Measurements from ENCODE around the gene GGACT.
"Not testable (repeated sequence)": the region's sequence is repeated elsewhere in the genome, so short reads cannot be mapped to it uniquely, and the experiment has no call there.

Gene GGACT

DNA sequence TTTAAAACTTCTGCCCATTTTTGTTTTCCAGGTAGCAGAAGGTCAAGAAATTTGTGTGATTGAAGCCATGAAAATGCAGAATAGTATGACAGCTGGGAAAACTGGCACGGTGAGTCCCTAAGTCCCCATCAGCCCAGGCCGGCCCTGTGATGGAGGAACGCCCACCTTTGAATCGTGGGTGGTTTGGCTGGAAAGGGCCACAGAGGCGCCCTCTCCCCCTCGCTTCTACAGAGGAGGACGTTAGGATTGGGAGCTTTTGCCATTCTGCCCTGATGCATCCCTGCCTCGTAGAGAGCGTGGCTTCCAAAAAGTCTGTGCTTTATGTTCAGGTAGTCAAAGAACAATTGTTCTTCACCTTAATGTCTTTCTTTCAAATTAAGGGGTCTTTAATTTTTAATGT lies 60.9 kb downstream of the GGACT start:
- no peak overlapping the region for H3K4me3 ChIP-seq
- no peak overlapping the region for H3K27ac ChIP-seq
- no peak for DNase-seq (ENCODE audit: low spot score)
- TF ChIP-seq, protein P1, sequence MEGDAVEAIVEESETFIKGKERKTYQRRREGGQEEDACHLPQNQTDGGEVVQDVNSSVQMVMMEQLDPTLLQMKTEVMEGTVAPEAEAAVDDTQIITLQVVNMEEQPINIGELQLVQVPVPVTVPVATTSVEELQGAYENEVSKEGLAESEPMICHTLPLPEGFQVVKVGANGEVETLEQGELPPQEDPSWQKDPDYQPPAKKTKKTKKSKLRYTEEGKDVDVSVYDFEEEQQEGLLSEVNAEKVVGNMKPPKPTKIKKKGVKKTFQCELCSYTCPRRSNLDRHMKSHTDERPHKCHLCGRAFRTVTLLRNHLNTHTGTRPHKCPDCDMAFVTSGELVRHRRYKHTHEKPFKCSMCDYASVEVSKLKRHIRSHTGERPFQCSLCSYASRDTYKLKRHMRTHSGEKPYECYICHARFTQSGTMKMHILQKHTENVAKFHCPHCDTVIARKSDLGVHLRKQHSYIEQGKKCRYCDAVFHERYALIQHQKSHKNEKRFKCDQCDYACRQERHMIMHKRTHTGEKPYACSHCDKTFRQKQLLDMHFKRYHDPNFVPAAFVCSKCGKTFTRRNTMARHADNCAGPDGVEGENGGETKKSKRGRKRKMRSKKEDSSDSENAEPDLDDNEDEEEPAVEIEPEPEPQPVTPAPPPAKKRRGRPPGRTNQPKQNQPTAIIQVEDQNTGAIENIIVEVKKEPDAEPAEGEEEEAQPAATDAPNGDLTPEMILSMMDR (IDR thresholded peaks at IDR 0.05): no peak

DNA sequence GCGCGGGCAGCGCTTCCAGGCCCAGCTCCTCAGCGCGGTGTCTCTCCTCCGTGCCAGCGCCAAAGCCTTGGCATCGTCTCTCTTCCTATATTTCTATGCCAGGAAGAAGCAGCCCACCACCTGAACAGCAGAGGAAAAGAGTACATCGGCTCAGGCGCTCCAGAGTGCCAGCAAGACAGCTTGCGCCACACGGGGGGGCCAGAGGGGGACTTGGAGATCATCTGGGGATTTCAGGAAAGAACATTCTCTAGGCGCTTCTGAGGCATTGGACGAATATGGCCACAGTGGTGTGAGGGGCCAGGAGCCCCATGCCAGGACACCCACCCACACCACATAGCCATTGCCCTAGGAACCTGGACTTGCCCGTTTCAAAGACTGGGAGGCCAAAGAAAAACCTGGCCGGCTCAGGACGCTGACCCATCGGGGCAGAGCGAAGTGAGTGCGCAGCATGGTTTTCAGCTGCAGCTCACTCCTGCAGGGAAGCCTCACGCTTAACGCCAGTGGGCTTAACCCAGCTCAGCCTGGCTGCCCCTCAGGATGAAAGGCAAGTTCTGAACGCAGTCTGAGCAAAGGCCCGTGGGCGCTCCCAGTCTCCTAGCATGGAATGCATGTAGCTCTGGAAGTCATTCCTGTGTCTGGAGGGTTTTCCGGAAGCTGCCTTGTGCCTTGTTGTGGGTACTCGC lies 62.1 kb downstream of the GGACT start:
- DNase-seq (ENCODE audit: low spot score): peak; percentile 62
- TF ChIP-seq, protein P1 (IDR thresholded peaks at IDR 0.05): no peak
- Histone ChIP-seq H3K4me3 (no peak overlapping the region), H3K27ac (no peak overlapping the region)

DNA sequence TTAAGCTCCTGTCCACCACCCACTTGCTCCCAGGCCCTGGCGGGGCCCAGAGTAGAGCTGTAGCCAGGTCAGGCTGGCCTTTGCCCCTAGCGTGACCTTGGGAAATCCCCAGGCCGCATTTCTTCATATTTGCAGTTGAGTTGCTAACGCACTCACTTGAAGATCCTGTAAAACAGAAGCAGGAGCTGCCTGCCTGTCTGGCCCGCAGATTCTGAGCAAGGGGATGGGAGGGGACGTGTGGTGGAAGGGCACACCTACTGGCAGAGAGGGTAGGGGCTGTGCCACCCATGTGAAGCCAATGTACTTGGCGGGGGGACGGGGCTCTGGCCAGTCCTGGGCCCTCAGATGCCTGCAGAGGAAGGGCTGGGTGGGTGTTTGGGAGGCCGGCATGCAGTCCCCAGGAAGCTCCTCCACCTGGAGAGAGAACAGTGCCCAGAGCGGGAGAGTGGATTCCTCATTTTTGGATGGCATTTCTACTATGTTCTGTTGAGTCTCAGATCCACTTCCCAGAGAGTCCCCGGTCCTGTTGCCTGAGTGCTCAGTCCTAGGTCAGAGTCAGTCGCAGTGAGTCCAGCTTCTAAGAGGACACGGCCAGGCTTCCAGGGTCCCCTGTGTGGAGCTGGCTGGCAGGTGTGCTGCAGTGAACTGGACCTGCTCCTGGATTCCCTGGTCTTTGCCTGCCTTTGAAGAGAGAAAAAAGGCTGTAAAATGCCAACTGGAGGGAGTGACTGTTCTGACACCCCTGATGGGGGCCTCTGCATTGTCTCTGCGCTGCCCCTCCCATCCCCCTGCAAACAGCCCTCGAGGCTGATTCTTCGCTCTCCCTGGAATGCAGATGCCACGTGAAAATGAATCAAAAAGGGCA lies 62.9 kb downstream of the GGACT start:
- DNase-seq (ENCODE audit: low spot score): peak; percentile 64
- TF ChIP-seq, protein P1 (IDR thresholded peaks at IDR 0.05): no peak
- H3K27ac ChIP-seq: no peak overlapping the region
- H3K4me3 ChIP-seq: no peak overlapping the region

DNA sequence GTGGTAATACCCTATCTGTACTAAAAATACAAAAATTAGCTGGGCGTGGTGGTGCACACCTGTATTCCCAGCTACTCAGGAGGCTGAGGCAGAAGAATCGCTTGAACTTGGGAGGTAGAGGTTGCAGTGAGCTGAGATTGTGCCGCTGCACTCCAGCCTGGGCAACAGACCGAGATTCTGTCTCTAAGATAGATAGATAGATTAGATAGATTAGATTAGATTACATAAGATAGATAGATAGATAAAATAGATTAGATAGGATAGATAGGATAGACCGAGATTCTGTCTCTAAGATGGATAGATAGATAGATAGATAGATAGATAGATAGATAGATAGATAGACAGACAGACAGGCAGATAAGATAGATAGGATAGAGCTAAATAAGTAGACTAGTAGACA lies 63.9 kb downstream of the GGACT start:
- not testable (repeated sequence) for H3K4me3 ChIP-seq; H3K27ac ChIP-seq; DNase-seq (ENCODE audit: low spot score)

DNA sequence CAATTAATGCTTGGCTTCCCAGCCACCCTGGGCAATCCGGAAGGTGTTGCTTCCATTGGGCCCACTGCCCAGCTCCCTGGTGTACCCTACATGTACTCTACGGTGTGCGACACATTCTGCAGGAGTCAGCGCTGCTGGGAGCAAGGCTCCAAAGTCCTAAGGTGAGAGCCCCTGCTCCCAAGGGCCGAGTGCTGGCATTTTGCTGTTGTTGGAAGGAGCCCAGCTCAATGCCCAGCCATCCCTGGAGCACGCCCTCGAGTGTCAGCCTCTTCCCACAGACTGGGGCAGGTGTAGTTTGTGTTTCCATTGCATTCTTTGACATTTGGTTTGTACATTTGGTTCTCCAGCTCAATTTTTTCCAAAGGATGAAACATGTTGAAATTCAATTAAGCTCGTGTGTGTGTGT lies 64.6 kb downstream of the GGACT start:
- TF ChIP-seq, protein P1 (IDR thresholded peaks at IDR 0.05): no peak
- H3K27ac ChIP-seq: no peak overlapping the region
- H3K4me3 ChIP-seq: no peak overlapping the region
- DNase-seq (ENCODE audit: low spot score): peak; percentile 46

DNA sequence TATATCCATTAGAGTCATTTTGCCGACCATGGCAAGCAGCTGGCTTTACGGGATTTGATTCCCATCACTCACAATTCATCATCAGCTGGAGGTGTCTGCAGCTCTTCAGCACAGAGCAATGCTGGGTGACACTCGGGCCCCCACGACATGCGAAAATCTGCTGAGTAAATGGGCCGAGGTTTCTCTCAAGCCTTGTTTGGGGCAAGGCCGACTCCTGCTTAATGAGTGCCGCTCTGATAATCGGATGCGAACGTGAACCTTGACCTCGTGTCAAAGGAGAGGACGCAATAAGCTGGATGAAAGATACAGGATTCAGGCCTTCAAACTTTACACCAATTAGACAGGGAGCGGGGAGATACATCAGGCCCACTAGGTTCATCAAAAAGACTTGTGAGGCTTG lies 65.2 kb downstream of the GGACT start:
- H3K27ac ChIP-seq: no peak overlapping the region
- TF ChIP-seq, protein P1 (IDR thresholded peaks at IDR 0.05): no peak
- peak; percentile 33 for DNase-seq (ENCODE audit: low spot score)

DNA sequence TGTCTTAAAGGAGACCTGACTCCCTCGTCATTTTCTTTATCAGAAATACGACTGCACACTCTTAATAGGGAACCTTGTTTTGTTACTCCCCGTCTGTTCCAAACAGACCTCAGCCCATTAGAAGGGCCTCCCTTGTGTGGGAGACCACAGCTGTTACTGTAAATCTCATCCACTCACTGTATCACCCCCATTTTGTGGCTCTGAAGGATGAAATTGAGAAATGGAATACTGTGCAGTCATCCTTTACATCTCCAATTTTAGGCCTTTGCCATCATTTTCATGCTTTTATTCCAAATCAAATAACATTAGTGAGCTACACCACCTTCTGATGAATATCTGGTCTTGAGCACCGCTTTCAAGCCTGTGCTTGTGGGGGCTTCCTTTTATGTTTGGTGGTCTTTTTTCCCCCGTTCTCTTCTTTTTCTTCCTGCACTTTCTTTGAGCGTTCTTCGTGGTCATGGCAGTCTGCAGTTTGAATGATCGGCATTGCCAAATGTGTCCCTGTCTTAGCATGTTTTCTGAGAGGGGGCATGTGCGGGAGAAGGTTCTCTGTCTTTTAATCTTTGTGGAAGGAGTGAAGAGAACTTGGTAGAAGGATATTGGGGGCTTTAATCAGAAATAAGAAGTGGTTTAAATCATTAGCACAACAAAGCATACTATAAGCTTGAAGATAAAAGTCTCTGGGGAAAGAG lies 65.8 kb downstream of the GGACT start:
- Histone ChIP-seq H3K27ac (no peak overlapping the region), H3K4me3 (no peak overlapping the region)
- no peak for DNase-seq (ENCODE audit: low spot score)
- TF ChIP-seq, protein P1 (IDR thresholded peaks at IDR 0.05): no peak

More for the DNA sequence above, 65.2 kb downstream of the GGACT start:
- no peak overlapping the region for H3K4me3 ChIP-seq
